OCI-LY3 (cell line): ENCODE data around the gene BOD1.

ENCODE experiments used
- H2AFZ ChIP-seq: fragments of 200-600, 300-600 bp; shearing (Covaris generic); 2 replicates; pipeline ENCODE4 v1.6.0; 2014; ENCODE audit warnings: antibody characterized with exemption, low read depth, low read length
- H3K27ac ChIP-seq: fragments of 200-600, 300-600 bp; sonication (generic); 2 replicates; pipeline ENCODE4 v1.5.1; 2014; ENCODE audit warnings: mild to moderate bottlenecking, low read length, moderate library complexity, mixed read lengths
- H3K27me3 ChIP-seq: fragments of 200-600, 300-600 bp; sonication (generic); 2 replicates; pipeline ENCODE4 v1.6.1; 2014; ENCODE audit warnings: low read depth, low read length, mixed read lengths
- H3K36me3 ChIP-seq: fragments of 200-600, 300-600 bp; sonication (generic); replicated peaks from 2 replicates; pipeline ENCODE3; 2014; ENCODE audit warnings: low read depth, low read length, mixed read lengths
- H3K4me1 ChIP-seq: fragments of 300-600, 200-600 bp; sonication (generic); 2 replicates; pipeline ENCODE4 v1.6.1; 2014; ENCODE audit warnings: low read length, mixed read lengths
- H3K4me2 ChIP-seq: fragments of 200-600, 300-600 bp; sonication (generic); 2 replicates; pipeline ENCODE4 v1.6.1; 2014; ENCODE audit warnings: low read length, mixed read lengths
- H3K4me3 ChIP-seq: fragments of 300-600, 200-600 bp; sonication (generic); 2 replicates; pipeline ENCODE4 v1.5.1; 2014; ENCODE audit warnings: antibody characterized with exemption, mild to moderate bottlenecking, low read length, moderate library complexity
- H3K79me2 ChIP-seq: fragments of 300-600, 200-600 bp; shearing (Covaris generic); 2 replicates; pipeline ENCODE4 v1.6.1; 2014; ENCODE audit warnings: mild to moderate bottlenecking, low read length, mixed read lengths
- H3K9ac ChIP-seq: fragments of 300-600, 200-600 bp; shearing (Covaris generic); 2 replicates; pipeline ENCODE4 v1.6.0; 2014; ENCODE audit warnings: mild to moderate bottlenecking, low read length, moderate library complexity
- H3K9me3 ChIP-seq: fragments of 200-600, 300-600 bp; shearing (Covaris generic); 2 replicates; pipeline ENCODE4 v1.6.1; 2014; ENCODE audit warnings: low read length, mixed read lengths; ENCODE audit not compliant: insufficient read depth
- H4K20me1 ChIP-seq: fragments of 200-600, 300-600 bp; sonication (generic); 2 replicates; pipeline ENCODE4 v1.6.1; 2016; ENCODE audit warnings: low read length, mixed read lengths; ENCODE audit not compliant: insufficient read depth
- EZH2phosphoT487 ChIP-seq: fragments of 200-600 bp; shearing (Covaris generic); IDR thresholded peaks from 2 replicates; pipeline ENCODE4 v1.6.1; 2018; ENCODE audit warnings: antibody characterized with exemption, mixed run types, low read depth
- TF ChIP-seq, protein P1 (sequence below): fragments of 200-600, 300-600 bp; sonication (generic); IDR thresholded peaks from 2 replicates; pipeline ENCODE4 v1.5.1; 2014; ENCODE audit warnings: antibody characterized with exemption, low read length, low read depth

The BOD1 gene

GRCh38 chr5:173574983-173575382 lies 41.5 kb downstream of the BOD1 start:
- no peaks in the 10 kb centered on the region for H3K36me3 ChIP-seq
- no peaks in the 10 kb centered on the region for H4K20me1 ChIP-seq
- peaks cover 4% of the 10 kb centered on the region for H3K4me1 ChIP-seq
- peaks cover 33% of the 10 kb centered on the region for H3K27me3 ChIP-seq
- no peaks in the 10 kb centered on the region for H3K79me2 ChIP-seq
- no peaks in the 10 kb centered on the region for H3K9me3 ChIP-seq
- H3K27ac ChIP-seq: no peak overlapping the region
- no peak overlapping the region for H3K4me2 ChIP-seq
- TF ChIP-seq, protein P1, sequence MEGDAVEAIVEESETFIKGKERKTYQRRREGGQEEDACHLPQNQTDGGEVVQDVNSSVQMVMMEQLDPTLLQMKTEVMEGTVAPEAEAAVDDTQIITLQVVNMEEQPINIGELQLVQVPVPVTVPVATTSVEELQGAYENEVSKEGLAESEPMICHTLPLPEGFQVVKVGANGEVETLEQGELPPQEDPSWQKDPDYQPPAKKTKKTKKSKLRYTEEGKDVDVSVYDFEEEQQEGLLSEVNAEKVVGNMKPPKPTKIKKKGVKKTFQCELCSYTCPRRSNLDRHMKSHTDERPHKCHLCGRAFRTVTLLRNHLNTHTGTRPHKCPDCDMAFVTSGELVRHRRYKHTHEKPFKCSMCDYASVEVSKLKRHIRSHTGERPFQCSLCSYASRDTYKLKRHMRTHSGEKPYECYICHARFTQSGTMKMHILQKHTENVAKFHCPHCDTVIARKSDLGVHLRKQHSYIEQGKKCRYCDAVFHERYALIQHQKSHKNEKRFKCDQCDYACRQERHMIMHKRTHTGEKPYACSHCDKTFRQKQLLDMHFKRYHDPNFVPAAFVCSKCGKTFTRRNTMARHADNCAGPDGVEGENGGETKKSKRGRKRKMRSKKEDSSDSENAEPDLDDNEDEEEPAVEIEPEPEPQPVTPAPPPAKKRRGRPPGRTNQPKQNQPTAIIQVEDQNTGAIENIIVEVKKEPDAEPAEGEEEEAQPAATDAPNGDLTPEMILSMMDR: no peak
- no peak for TF ChIP-seq EZH2phosphoT487
- H3K9ac ChIP-seq: no peak overlapping the region
- H2AFZ ChIP-seq: no peak overlapping the region
- no peak overlapping the region for H3K4me3 ChIP-seq

- H4K20me1 ChIP-seq: no peaks in the 10 kb centered on the region
- H3K4me2 ChIP-seq: peak overlapping the region; percentile 85
- H3K27me3 ChIP-seq: peaks cover 31% of the 10 kb centered on the region
- H3K79me2 ChIP-seq: no peaks in the 10 kb centered on the region
- no peak overlapping the region for H3K27ac ChIP-seq
- peak overlapping the region; percentile 75; the same call in 1 of the 2 replicates for H2AFZ ChIP-seq
- H3K4me3 ChIP-seq: peak overlapping the region; percentile 58
- no peaks in the 10 kb centered on the region for H3K36me3 ChIP-seq
- H3K9me3 ChIP-seq: no peaks in the 10 kb centered on the region
- no peak overlapping the region for H3K9ac ChIP-seq
- TF ChIP-seq, protein P1: peak; percentile 83
- no peak for TF ChIP-seq EZH2phosphoT487
- peaks cover 4% of the 10 kb centered on the region for H3K4me1 ChIP-seq
These were observed 43.1 kb downstream of the BOD1 start for GRCh38 chr5:173573126-173573960.

- H3K9me3 ChIP-seq: no peaks in the 10 kb centered on the region
- no peak overlapping the region for H3K27ac ChIP-seq
- H3K4me1 ChIP-seq: peaks cover 4% of the 10 kb centered on the region
- no peaks in the 10 kb centered on the region for H3K36me3 ChIP-seq
- H3K79me2 ChIP-seq: no peaks in the 10 kb centered on the region
- peak overlapping the region; percentile 85 for H3K4me2 ChIP-seq
- peak overlapping the region; percentile 75; the same call in 1 of the 2 replicates for H2AFZ ChIP-seq
- no peak for TF ChIP-seq EZH2phosphoT487
- TF ChIP-seq, protein P1: no peak
- H4K20me1 ChIP-seq: no peaks in the 10 kb centered on the region
- peaks cover 36% of the 10 kb centered on the region for H3K27me3 ChIP-seq
- H3K4me3 ChIP-seq: peak overlapping the region; percentile 58
- no peak overlapping the region for H3K9ac ChIP-seq
These were observed 43.9 kb downstream of the BOD1 start for GRCh38 chr5:173572431-173573125.

- Histone ChIP-seq H3K9ac (no peak overlapping the region), H3K36me3 (no peaks in the 10 kb centered on the region), H3K79me2 (no peaks in the 10 kb centered on the region), H3K27me3 (peaks cover 31% of the 10 kb centered on the region), H3K4me2 (no peak overlapping the region), H3K9me3 (no peaks in the 10 kb centered on the region), H3K4me1 (peaks cover 4% of the 10 kb centered on the region), H3K4me3 (no peak overlapping the region), H4K20me1 (no peaks in the 10 kb centered on the region), H3K27ac (no peak overlapping the region), H2AFZ (no peak overlapping the region)
- no peak for TF ChIP-seq EZH2phosphoT487
- TF ChIP-seq, protein P1: no peak
These were observed 45.9 kb downstream of the BOD1 start for GRCh38 chr5:173570321-173571090.
